GM23338 (cell line): Measurements from ENCODE around the gene C16orf74. TPM values are rescaled to one million over a fixed set of nuclear protein-coding genes. Genes with fewer than 3 reads are reported as not detected.

Experiments
- ATAC-seq: fragments of 200-7000 bp; cut with Tn5 transposase; 3 replicates; pipeline ENCODE4 v1.9.1; 2020
- DNase-seq: peaks from one replicate; pipeline ENCODE4 v3.0.0-alpha.2; 2015; ENCODE audit warnings: low spot score
- H2AFZ ChIP-seq: fragments of 200-600 bp; sonication (generic); 2 replicates; pipeline ENCODE4 v1.8.0; 2016; ENCODE audit warnings: antibody characterized with exemption, mild to moderate bottlenecking, moderate library complexity
- H3F3A ChIP-seq: fragments of 200-600 bp; sonication (generic); replicated peaks from 2 replicates; pipeline ENCODE4 v1.8.0; 2017; ENCODE audit warnings: antibody characterized with exemption, mixed run types, low read depth
- H3K27ac ChIP-seq: fragments of 200-600 bp; sonication (generic); 2 replicates; pipeline ENCODE4 v1.6.1; 2016; ENCODE audit warnings: low read depth
- H3K27me3 ChIP-seq: fragments of 200-600 bp; sonication (generic); 2 replicates; pipeline ENCODE4 v1.8.0; 2016; ENCODE audit warnings: mild to moderate bottlenecking, mixed run types, moderate library complexity; ENCODE audit not compliant: insufficient read depth
- H3K36me3 ChIP-seq: fragments of 200-600 bp; sonication (generic); 2 replicates; pipeline ENCODE4 v1.8.0; 2016; ENCODE audit warnings: mild to moderate bottlenecking; ENCODE audit not compliant: insufficient read depth
- H3K4me1 ChIP-seq: fragments of 200-600 bp; sonication (generic); 2 replicates; pipeline ENCODE4 v1.8.0; 2016; ENCODE audit warnings: mild to moderate bottlenecking, moderate library complexity; ENCODE audit not compliant: insufficient read depth
- H3K4me2 ChIP-seq: fragments of 200-600 bp; sonication (generic); 2 replicates; pipeline ENCODE4 v1.7.1; 2017; ENCODE audit warnings: mixed run types
- H3K4me3 ChIP-seq: fragments of 200-600 bp; sonication (generic); 2 replicates; pipeline ENCODE4 v1.6.1; 2016; ENCODE audit warnings: mixed run types
- H3K79me2 ChIP-seq: fragments of 200-600 bp; sonication (generic); replicated peaks from 2 replicates; pipeline ENCODE4 v1.8.0; 2017; ENCODE audit warnings: mild to moderate bottlenecking; ENCODE audit not compliant: insufficient read depth
- H3K9me2 ChIP-seq: fragments of 200-600 bp; sonication (generic); 2 replicates; pipeline ENCODE4 v1.8.0; 2017; ENCODE audit not compliant: insufficient read depth
- H4K20me1 ChIP-seq: fragments of 200-600 bp; sonication (generic); replicated peaks from 2 replicates; pipeline ENCODE4 v1.8.0; 2017; ENCODE audit warnings: mild to moderate bottlenecking; ENCODE audit not compliant: insufficient read depth
- H3K27ac Mint-ChIP-seq: 2 replicates; pipeline ENCODE4 v1.8.0; 2020; ENCODE audit warnings: inconsistent platforms, mild to moderate bottlenecking, moderate library complexity, mixed read lengths
- H3K27me3 Mint-ChIP-seq: 3 replicates; pipeline ENCODE4 v1.8.0; 2022; ENCODE audit warnings: low read depth, mild to moderate bottlenecking, moderate library complexity, mixed read lengths, inconsistent platforms; ENCODE audit not compliant: insufficient read depth, poor library complexity
- H3K36me3 Mint-ChIP-seq: 3 replicates; pipeline ENCODE4 v1.8.0; 2021; ENCODE audit warnings: low read depth, mild to moderate bottlenecking, inconsistent platforms, moderate library complexity, mixed read lengths
- H3K4me1 Mint-ChIP-seq: 3 replicates; pipeline ENCODE4 v1.8.0; 2020; ENCODE audit warnings: mild to moderate bottlenecking, inconsistent platforms, mixed read lengths
- H3K4me3 Mint-ChIP-seq: 3 replicates; pipeline ENCODE4 v1.8.0; 2021; ENCODE audit warnings: moderate library complexity, mild to moderate bottlenecking, inconsistent platforms, mixed read lengths
- H3K9me3 Mint-ChIP-seq: 3 replicates; pipeline ENCODE4 v1.8.0; 2020; ENCODE audit warnings: moderate library complexity, mild to moderate bottlenecking, inconsistent platforms, mixed read lengths
- CREB1 ChIP-seq: fragments of 250-450 bp; sonication (Bioruptor Pico); IDR thresholded peaks from 2 replicates; pipeline ENCODE4 v1.5.0; 2020; ENCODE audit warnings: low read depth, mild to moderate bottlenecking, moderate library complexity
- CTCF ChIP-seq, 2 experiments: fragments of 200-600 bp in 1 of 2; sonication (generic) in 1 of 2; conservative IDR thresholded peaks; 2 replicates each; pipeline versions ENCODE4 v1.5.1 to v1.6.1; 2016 to 2017; ENCODE audit warnings: antibody characterized with exemption in 2 of 2, low read depth in 2 of 2, mild to moderate bottlenecking in 2 of 2, moderate library complexity in 1 of 2
- EZH2 ChIP-seq: fragments of 200-600 bp; sonication (generic); IDR thresholded peaks from one replicate; pipeline ENCODE4 v1.8.0; 2017; ENCODE audit warnings: antibody characterized with exemption, mild to moderate bottlenecking, low read depth; ENCODE audit not compliant: unreplicated experiment
- EZH2phosphoT487 ChIP-seq: fragments of 200-600 bp; sonication (generic); IDR thresholded peaks from one replicate; pipeline ENCODE4 v1.8.1; 2018; ENCODE audit warnings: antibody characterized with exemption; ENCODE audit not compliant: unreplicated experiment
- POLR2AphosphoS5 ChIP-seq: IDR thresholded peaks from 2 replicates; pipeline ENCODE4 v1.6.1; 2016; ENCODE audit warnings: antibody characterized with exemption, low read depth
- STAT1 ChIP-seq: IDR thresholded peaks from one replicate; pipeline ENCODE4 v1.6.1; 2016; ENCODE audit warnings: antibody characterized with exemption; ENCODE audit not compliant: unreplicated experiment
- ZNF114 ChIP-seq: fragments of 250-450 bp; sonication (Bioruptor Pico); IDR thresholded peaks from 2 replicates; pipeline ENCODE4 v1.5.0; 2020; ENCODE audit warnings: mild to moderate bottlenecking, moderate library complexity
- ZNF462 ChIP-seq: fragments of 250-450 bp; sonication (Bioruptor Pico); IDR thresholded peaks from 2 replicates; pipeline ENCODE4 v1.5.0; 2020; ENCODE audit warnings: mild to moderate bottlenecking, moderate library complexity
- polyA plus RNA-seq: library from polyadenylated mRNA; unstranded; fragments of >200 nt; fragmentation: Nextera tagmentation; extraction: Ambion mirVana; gene quantifications from 2 replicates; pipeline ENCODE4 v1.2.1, GENCODE V29; 2016
- total RNA-seq: library from RNA; depleted of rRNA; stranded (reverse); fragments of >200 nt; shearing (Covaris generic); gene quantifications from 2 replicates; pipeline ENCODE4 v1.2.3, GENCODE V29; 2014

Gene C16orf74
- total and polyA plus RNA-seq, 2 experiments from 2014 or later, result 12.1 to 19.1 TPM

GRCh38 chr16:85722128-85722893 lies 28.6 kb downstream of the C16orf74 start (continued):
- TF ChIP-seq ZNF462 (CRISPR knock-in tag), result no peak
- no peak for TF ChIP-seq POLR2AphosphoS5
- TF ChIP-seq EZH2, result no peak
- TF ChIP-seq CTCF (conservative IDR thresholded peaks at IDR 0.05; ENCODE audit: low read depth in 2 of 2), result no peak
- no peak for TF ChIP-seq CREB1 (CRISPR knock-in tag)
- no peak for TF ChIP-seq EZH2phosphoT487
- TF ChIP-seq STAT1, result no peak

- H3K9me2 ChIP-seq, result no peaks in the 10 kb centered on the region
- no peak overlapping the region for H3K4me2 ChIP-seq
- no peak overlapping the region for H3K27ac ChIP-seq
- peaks cover 5% of the 10 kb centered on the region for H3F3A ChIP-seq
- DNase-seq (no peak), ATAC-seq (no peak)
- no peak overlapping the region for H3K4me3 Mint-ChIP-seq
- no peak overlapping the region for H2AFZ ChIP-seq
- peaks cover 8% of the 10 kb centered on the region for H3K4me1 Mint-ChIP-seq
- no peaks in the 10 kb centered on the region for H3K27me3 ChIP-seq
- no peaks in the 10 kb centered on the region for H3K9me3 Mint-ChIP-seq
- no peaks in the 10 kb centered on the region for H3K36me3 Mint-ChIP-seq
- H3K27me3 Mint-ChIP-seq, result peaks cover 7% of the 10 kb centered on the region
- H3K27ac Mint-ChIP-seq, result no peak overlapping the region
- H4K20me1 ChIP-seq, result 0 out of 2 replicates have a peak, but pooled peaks cover 4% of the 10 kb centered on the region
- no peaks in the 10 kb centered on the region for H3K36me3 ChIP-seq
- no peak overlapping the region for H3K4me3 ChIP-seq
- no peaks in the 10 kb centered on the region; the same call in 1 of the 2 replicates for H3K4me1 ChIP-seq
- H3K79me2 ChIP-seq, result no peaks in the 10 kb centered on the region
- TF ChIP-seq ZNF114 (CRISPR knock-in tag) (no peak), STAT1 (no peak), POLR2AphosphoS5 (no peak)
Measured at GRCh38 chr16:85720302-85720637, 30.6 kb downstream of the C16orf74 start.
